Gastroesophageal sphincter (tissue), 3 donors: ENCODE results near the gene KRTAP1-5.

Experiments
- POLR2AphosphoS5 ChIP-seq: sonication (generic); formaldehyde crosslinking; IDR thresholded peaks from one replicate; pipeline ENCODE4 v1.6.1; 2017; ENCODE audit warnings: antibody characterized with exemption
- TF ChIP-seq, protein P1 (sequence below), 4 experiments: fragments of 200-600 bp in 2 of 4; fragments of 450-650 bp in 2 of 4; sonication (generic) in 1 of 4; IDR thresholded peaks; one replicate each; pipeline ENCODE4 v1.5.1; 2017 to 2019; ENCODE audit warnings: antibody characterized with exemption in 4 of 4, mild to moderate bottlenecking in 2 of 4, moderate library complexity in 2 of 4

DNA sequence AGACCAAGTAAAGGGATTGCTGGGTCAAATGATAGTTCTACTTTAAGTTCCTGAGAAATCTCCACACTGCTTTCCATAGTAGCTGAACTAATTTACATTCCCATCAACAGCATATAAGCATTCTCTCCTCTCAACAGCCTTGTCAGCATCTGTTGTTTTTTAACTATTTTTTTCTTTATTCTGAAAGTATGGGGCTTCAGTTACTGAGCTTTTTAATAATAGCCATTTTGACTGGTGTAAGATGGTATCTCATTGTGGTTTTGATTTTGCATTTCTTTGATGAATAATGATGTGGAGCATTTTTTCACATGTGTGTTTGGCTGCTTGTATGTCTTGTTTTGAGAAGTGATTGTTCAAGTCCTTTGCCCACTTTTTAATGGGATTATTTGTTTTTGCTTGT is 25.6 kb upstream of the KRTAP1-5 start:
- TF ChIP-seq, protein P1, sequence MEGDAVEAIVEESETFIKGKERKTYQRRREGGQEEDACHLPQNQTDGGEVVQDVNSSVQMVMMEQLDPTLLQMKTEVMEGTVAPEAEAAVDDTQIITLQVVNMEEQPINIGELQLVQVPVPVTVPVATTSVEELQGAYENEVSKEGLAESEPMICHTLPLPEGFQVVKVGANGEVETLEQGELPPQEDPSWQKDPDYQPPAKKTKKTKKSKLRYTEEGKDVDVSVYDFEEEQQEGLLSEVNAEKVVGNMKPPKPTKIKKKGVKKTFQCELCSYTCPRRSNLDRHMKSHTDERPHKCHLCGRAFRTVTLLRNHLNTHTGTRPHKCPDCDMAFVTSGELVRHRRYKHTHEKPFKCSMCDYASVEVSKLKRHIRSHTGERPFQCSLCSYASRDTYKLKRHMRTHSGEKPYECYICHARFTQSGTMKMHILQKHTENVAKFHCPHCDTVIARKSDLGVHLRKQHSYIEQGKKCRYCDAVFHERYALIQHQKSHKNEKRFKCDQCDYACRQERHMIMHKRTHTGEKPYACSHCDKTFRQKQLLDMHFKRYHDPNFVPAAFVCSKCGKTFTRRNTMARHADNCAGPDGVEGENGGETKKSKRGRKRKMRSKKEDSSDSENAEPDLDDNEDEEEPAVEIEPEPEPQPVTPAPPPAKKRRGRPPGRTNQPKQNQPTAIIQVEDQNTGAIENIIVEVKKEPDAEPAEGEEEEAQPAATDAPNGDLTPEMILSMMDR (IDR thresholded peaks at IDR 0.05), result no peak
- TF ChIP-seq POLR2AphosphoS5, result no peak
